Measurements from ENCODE around the gene ZC3HAV1.
"Not testable (repeated sequence)": the region's sequence is repeated elsewhere in the genome, so short reads cannot be mapped to it uniquely, and the experiment has no call there.

ZC3HAV1 gene

DNA sequence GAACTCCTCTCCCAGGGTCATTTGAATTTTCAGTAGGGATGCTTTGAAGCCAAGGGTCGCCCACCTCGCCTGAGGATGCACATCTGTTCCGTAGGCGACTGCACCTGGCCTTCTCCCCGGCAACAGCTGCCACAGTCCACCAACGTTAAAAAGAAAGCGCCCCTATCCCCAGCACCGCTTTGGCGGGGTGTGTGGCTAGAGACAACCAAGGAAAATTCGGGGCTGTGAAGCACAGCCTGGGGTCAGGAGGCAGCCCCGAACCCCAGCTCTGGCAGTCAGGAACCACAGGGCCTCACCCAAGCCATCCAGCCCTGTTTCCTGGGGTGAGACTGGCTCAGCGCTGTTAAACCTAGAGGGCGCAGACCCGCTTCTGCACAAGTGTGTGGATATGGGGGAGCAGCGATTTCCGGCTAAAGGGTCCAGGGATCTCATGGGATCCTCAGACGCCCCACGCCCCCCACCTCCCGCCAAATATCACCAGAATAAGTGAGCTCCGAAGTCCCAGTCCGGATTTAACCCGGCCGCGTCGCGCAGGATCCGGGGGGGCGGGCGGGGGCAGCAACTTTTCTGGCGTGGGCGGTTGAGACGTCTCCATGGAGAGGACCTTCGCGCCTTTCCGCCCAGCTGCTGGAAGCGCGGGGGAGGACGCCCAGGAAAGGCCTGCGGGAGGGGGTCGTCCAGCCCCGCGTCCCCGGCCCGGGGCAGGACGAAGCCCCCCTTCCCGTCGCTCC is 74.5 kb downstream of the ZC3HAV1 start:
- TF ChIP-seq, protein P1, sequence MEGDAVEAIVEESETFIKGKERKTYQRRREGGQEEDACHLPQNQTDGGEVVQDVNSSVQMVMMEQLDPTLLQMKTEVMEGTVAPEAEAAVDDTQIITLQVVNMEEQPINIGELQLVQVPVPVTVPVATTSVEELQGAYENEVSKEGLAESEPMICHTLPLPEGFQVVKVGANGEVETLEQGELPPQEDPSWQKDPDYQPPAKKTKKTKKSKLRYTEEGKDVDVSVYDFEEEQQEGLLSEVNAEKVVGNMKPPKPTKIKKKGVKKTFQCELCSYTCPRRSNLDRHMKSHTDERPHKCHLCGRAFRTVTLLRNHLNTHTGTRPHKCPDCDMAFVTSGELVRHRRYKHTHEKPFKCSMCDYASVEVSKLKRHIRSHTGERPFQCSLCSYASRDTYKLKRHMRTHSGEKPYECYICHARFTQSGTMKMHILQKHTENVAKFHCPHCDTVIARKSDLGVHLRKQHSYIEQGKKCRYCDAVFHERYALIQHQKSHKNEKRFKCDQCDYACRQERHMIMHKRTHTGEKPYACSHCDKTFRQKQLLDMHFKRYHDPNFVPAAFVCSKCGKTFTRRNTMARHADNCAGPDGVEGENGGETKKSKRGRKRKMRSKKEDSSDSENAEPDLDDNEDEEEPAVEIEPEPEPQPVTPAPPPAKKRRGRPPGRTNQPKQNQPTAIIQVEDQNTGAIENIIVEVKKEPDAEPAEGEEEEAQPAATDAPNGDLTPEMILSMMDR (IDR thresholded peaks at IDR 0.05; ENCODE audit: low read depth, low read length, missing control alignments) = no peak
- peak overlapping the region; percentile 82 for H3K4me3 ChIP-seq (ENCODE audit: low read depth, low read length)
- no peak for DNase-seq (ENCODE audit: low read depth)

DNA sequence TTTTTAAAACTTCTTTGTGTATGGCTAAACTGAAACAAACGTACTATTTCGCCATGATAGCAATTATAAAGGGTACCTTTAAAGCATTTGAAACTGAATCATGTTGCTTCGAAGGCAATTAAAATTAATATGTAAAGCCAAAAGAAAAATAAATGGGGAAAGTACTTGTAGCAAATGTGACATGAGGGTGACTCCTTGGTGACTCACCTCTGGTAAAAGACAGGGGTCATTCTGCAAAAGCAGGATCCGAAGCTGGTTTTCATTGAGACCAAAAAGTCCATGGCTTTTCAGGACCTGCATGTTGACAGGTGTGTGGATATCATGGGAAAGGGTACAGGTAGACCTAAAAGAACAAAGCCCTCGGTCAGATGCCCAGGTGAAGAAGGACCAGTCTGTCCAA is 75.2 kb downstream of the ZC3HAV1 start:
- TF ChIP-seq, protein P1 (IDR thresholded peaks at IDR 0.05; ENCODE audit: low read depth, low read length, missing control alignments) = no peak
- peak overlapping the region; percentile 82 for H3K4me3 ChIP-seq (ENCODE audit: low read depth, low read length)

DNA sequence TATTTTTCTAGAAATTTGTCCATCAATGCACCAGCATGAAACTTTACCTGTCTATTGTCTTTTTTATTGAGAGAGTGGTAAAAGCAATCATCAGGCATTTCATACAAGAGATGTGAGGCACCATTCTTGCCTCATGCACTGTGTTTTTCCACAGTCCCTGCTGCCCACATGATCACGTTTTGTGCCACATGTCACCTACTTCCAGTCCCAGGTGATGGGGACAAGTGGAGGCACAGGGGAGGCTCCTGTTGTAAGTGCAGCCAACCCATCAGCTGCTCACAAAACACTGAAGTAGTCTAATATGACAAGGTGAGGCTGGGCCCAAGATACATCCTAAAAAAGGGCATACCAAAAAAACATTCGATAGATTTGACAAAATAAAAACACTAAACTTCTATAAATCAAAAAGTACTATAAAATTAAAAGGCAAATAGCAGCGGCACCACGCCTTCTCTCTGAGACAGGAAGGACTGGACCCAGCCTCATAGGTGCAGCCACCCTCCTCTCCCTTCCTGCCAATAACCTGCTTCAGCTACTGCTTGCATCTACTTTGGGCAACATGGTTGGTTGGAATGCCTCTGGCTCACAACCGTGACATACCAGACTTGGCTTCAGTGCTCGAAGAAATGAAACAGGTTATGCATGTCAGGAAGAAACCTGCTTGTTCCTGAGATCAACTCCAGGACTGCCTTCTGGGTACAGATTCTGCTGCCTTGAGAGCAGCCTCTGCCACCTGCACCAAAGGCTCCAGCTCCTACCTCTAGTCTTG is 76.0 kb downstream of the ZC3HAV1 start:
- DNase-seq (ENCODE audit: low read depth) = no peak
- TF ChIP-seq, protein P1 (IDR thresholded peaks at IDR 0.05; ENCODE audit: low read depth, low read length, missing control alignments) = no peak
- no peak overlapping the region for H3K4me3 ChIP-seq (ENCODE audit: low read depth, low read length)

More for the DNA sequence above, 75.2 kb downstream of the ZC3HAV1 start:
- no peak for DNase-seq (ENCODE audit: low read depth)

DNA sequence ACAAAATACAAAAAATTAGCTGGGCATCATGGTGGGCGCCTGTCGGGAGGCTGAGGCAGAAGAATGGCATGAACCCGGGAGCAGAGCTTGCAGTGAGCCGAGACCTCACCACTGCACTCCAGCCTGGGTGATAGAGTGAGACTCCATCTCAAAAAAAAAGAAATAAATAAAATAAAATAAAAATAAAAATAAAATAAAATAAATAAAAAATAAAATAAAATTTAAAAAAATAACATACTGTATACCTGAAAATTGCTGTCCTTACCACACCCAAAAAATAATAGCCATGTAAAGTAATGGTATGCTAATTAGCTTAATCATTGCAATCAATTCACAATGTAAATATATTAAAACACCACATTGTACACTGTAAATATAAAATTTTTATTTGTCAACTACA is 77.0 kb downstream of the ZC3HAV1 start:
- no peak for DNase-seq (ENCODE audit: low read depth)
- no peak overlapping the region for H3K4me3 ChIP-seq (ENCODE audit: low read depth, low read length)
- TF ChIP-seq, protein P1 (IDR thresholded peaks at IDR 0.05; ENCODE audit: low read depth, low read length, missing control alignments) = no peak

DNA sequence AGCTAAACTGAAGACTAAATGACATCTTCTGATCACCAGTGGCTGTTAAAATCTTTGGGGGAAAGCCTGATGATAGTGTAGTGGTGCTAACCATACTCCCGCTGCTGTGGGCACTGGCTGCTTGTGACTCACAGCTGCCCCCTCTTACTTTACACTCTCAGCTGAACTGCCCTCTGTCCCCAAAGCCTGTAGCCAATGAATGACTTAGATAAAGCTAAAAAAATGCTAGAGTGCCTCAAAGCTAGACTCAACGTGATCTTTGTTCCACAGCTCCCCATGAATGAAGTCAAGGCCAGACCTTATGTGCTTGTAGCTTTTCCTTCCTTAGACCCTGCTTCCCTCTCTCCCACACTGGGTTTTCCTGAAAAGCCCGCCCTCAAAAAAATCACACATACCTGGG is 80.2 kb downstream of the ZC3HAV1 start:
- H3K4me3 ChIP-seq (ENCODE audit: low read depth, low read length) = no peak overlapping the region
- TF ChIP-seq, protein P1 (IDR thresholded peaks at IDR 0.05; ENCODE audit: low read depth, low read length, missing control alignments) = no peak
- no peak for DNase-seq (ENCODE audit: low read depth)

DNA sequence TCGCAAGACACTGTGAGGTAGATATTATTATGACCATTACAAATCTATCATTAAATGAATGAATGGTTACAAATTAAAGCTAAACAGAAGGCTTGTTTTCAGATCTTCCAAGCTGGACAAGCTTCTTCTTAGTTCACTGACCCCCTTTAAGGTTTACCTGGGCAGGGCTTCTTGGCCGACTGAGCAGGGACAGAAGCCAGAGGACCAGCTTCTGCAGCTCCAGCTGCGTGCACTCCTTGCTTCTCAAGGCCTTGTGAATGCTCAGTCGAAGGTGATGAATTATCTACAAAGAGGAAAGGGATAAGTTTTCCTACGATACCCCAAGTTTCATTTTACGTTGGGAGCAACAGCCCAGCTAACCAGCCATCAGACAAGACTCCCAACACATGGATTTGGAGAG is 83.0 kb downstream of the ZC3HAV1 start:
- no peak for DNase-seq (ENCODE audit: low read depth)
- H3K4me3 ChIP-seq (ENCODE audit: low read depth, low read length) = no peak overlapping the region
- TF ChIP-seq, protein P1 (IDR thresholded peaks at IDR 0.05; ENCODE audit: low read depth, low read length, missing control alignments) = no peak

DNA sequence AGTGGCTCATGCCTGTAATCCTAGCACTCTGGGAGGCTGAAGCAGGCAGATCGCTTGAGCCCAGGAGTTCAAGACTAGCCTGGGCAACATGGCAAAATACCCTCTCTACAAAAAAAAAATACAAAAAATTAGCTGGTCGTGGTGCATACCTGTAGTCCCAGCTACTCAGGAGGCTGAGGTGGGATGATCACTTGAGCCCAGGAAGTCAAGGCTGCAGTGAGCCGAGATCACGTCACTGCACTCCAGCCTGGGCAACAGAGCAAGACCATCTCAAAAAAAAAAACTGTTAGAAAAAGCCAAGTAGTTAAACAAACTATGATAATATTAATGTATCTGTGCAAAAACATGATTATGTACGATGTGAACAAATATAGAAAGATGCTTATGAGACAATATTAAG is 83.7 kb downstream of the ZC3HAV1 start:
- H3K4me3 ChIP-seq (ENCODE audit: low read depth, low read length); DNase-seq (ENCODE audit: low read depth): not testable (repeated sequence)

Measured in GM12864 (cell line).